Right lobe of liver (tissue), 4 donors: Measurements from ENCODE around the gene AQP1.

ENCODE experiments used
- POLR2A ChIP-seq: fragments of 450-650 bp; IDR thresholded peaks from one replicate; pipeline ENCODE4 v1.6.1; 2017; ENCODE audit warnings: antibody characterized with exemption, mild to moderate bottlenecking
- TF ChIP-seq, protein P1 (sequence below), 4 donors: fragments of 200-600 bp in 3 of 4; fragments of 450-650 bp in 1 of 4; IDR thresholded peaks; one replicate each; pipeline versions ENCODE4 v1.5.1 to v1.8.0; 2016 to 2022; ENCODE audit warnings: antibody characterized with exemption in 4 of 4, mild to moderate bottlenecking in 2 of 4
- donor health status: DM: no; HTN: no; CAD: no.
- donor health status: DM: no; HTN: no; CAD: no.
- donor health status: DM: no; HTN: yes; CAD: no.

DNA sequence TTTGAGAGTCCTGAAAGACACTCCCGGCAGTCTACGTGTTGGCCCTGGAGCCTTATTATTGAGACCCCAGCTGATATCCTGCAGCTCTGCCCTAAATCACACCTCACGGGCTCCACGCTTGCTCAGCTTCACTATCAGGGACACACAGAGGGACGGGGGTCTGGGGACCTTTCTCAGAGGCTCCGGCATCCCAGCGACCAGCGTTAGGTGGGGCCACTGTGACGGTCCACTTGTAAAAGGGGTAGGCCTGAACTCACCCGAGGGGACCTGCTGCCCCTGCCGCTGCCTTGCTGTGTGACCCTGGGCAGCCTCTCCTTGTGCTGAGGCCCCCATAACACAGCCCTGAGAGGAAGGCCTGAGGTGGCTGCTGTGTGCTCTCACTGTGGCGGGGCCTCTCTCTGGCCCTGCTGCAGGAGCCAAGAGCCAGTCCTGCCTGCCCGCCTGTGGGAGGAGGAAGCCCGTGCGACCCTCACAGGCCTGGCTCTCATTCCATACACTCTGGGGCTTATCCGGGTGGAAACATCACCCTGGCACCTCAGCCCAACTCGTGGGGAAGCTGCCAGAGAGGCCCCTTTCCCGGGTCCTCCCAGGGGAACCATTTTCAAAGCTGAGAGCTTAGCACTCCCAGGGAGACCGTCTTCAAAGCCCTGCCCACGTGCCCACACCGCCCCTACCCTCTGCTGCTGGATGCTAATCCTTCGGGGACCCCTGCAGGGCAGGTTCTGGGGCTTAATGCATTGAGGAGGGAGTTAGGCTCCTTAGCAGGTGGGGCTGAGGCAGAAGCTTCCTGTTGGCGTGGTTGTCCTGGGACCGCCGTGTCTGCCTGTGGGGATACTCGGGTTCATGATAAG, 21.7 kb downstream of the AQP1 start:
- no peak for TF ChIP-seq POLR2A
- TF ChIP-seq, protein P1, sequence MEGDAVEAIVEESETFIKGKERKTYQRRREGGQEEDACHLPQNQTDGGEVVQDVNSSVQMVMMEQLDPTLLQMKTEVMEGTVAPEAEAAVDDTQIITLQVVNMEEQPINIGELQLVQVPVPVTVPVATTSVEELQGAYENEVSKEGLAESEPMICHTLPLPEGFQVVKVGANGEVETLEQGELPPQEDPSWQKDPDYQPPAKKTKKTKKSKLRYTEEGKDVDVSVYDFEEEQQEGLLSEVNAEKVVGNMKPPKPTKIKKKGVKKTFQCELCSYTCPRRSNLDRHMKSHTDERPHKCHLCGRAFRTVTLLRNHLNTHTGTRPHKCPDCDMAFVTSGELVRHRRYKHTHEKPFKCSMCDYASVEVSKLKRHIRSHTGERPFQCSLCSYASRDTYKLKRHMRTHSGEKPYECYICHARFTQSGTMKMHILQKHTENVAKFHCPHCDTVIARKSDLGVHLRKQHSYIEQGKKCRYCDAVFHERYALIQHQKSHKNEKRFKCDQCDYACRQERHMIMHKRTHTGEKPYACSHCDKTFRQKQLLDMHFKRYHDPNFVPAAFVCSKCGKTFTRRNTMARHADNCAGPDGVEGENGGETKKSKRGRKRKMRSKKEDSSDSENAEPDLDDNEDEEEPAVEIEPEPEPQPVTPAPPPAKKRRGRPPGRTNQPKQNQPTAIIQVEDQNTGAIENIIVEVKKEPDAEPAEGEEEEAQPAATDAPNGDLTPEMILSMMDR (IDR thresholded peaks at IDR 0.05): no peak
